ENCODE data around the gene TIMP2. TPM values are rescaled to one million over a fixed set of nuclear protein-coding genes. Genes with fewer than 3 reads are reported as not detected.
A peak's percentile ranks its signal among the peaks of the same experiment; 100 is the strongest.

TIMP2 gene
- total RNA-seq, 1 experiment from 2014 or later = 29.0 TPM

- peaks cover 3% of the 10 kb centered on the region for H4K20me1 ChIP-seq (ENCODE audit: control insufficient read depth, insufficient read depth, insufficient read length)
- Mint-ChIP-seq H3K9me3 (no peaks in the 10 kb centered on the region), H3K4me3 (no peak overlapping the region), H3K4me1 (peaks cover 21 to 38% of the 10 kb centered on the region in 2 experiments), H3K27me3 (ENCODE audit: low read depth) (peaks cover 2% of the 10 kb centered on the region; the same call in 1 of the 2 replicates), H3K27ac (peak overlapping the region in 1 of 3 experiments; percentile 50; a peak in 2 of 7 replicates), H3K36me3 (ENCODE audit: insufficient read depth in 1 of 3, low read depth in 3 of 3) (peaks cover 0 to 1% (median 0%) of the 10 kb centered on the region in 3 experiments; a peak in 2 of 7 replicates)
- H3K23me2 ChIP-seq (ENCODE audit: insufficient read length, low read depth, low read length, poor library complexity, severe bottlenecking) = peaks cover 7% of the 10 kb centered on the region
- TF ChIP-seq, protein P1, sequence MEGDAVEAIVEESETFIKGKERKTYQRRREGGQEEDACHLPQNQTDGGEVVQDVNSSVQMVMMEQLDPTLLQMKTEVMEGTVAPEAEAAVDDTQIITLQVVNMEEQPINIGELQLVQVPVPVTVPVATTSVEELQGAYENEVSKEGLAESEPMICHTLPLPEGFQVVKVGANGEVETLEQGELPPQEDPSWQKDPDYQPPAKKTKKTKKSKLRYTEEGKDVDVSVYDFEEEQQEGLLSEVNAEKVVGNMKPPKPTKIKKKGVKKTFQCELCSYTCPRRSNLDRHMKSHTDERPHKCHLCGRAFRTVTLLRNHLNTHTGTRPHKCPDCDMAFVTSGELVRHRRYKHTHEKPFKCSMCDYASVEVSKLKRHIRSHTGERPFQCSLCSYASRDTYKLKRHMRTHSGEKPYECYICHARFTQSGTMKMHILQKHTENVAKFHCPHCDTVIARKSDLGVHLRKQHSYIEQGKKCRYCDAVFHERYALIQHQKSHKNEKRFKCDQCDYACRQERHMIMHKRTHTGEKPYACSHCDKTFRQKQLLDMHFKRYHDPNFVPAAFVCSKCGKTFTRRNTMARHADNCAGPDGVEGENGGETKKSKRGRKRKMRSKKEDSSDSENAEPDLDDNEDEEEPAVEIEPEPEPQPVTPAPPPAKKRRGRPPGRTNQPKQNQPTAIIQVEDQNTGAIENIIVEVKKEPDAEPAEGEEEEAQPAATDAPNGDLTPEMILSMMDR (conservative IDR thresholded peaks at IDR 0.05) = no peak
- no peak overlapping the region for H3K4me2 ChIP-seq (ENCODE audit: insufficient read depth, insufficient read length, low read length)
- no peaks in the 10 kb centered on the region for H3K27me3 ChIP-seq (ENCODE audit: insufficient read depth, low read length)
- H3K79me2 ChIP-seq (ENCODE audit: insufficient read depth, low read length) = peaks cover 2% of the 10 kb centered on the region; the same call in 1 of the 2 replicates
- H2AK5ac ChIP-seq (ENCODE audit: insufficient read length, low read length) = no peak overlapping the region
- no peak overlapping the region for H3K56ac ChIP-seq (ENCODE audit: insufficient read length, low read depth, low read length)
- H2BK12ac ChIP-seq (ENCODE audit: insufficient read length, low read depth, low read length) = no peak overlapping the region
- no CpG with 5 or more reads among the region's 8 CpGs for WGBS (ENCODE audit: extremely low coverage, insufficient read length, low lambda C conversion rate)
- H3K18ac ChIP-seq (ENCODE audit: insufficient read length, low read depth, low read length) = no peak overlapping the region
- no peak overlapping the region for H2BK120ac ChIP-seq (ENCODE audit: low read depth, low read length, poor library complexity, severe bottlenecking)
- no peak overlapping the region for H3K14ac ChIP-seq (ENCODE audit: insufficient read depth, low read length)
- no peak overlapping the region for H4K5ac ChIP-seq (ENCODE audit: insufficient read length, low read depth, low read length)
- H4K91ac ChIP-seq (ENCODE audit: insufficient read length, low read depth, low read length) = no peak overlapping the region
- H3K9ac ChIP-seq (ENCODE audit: extremely low read depth, insufficient read length, low read length) = no peak overlapping the region
- H2AFZ ChIP-seq (ENCODE audit: low read length) = no peak overlapping the region
- H2BK15ac ChIP-seq (ENCODE audit: low read depth, low read length) = no peak overlapping the region
- H3K79me1 ChIP-seq (ENCODE audit: insufficient read depth, low read depth, low read length, poor library complexity, severe bottlenecking) = peaks cover 4% of the 10 kb centered on the region
- no peak overlapping the region for H4K8ac ChIP-seq (replicated peaks; ENCODE audit: insufficient read length, low read depth, low read length)
- H3K4ac ChIP-seq (ENCODE audit: low read depth, low read length) = no peak overlapping the region
- peaks cover 7% of the 10 kb centered on the region; the same call in 1 of the 2 replicates for H3K4me1 ChIP-seq (ENCODE audit: insufficient read depth, low read length)
- no peaks in the 10 kb centered on the region for H3K9me3 ChIP-seq (ENCODE audit: control insufficient read depth, low read depth, low read length)
- no peak overlapping the region for H2BK20ac ChIP-seq (ENCODE audit: low read depth, low read length, poor library complexity, severe bottlenecking)
- no peak overlapping the region for H3T11ph ChIP-seq (ENCODE audit: low read length)
- no peak for DNase-seq
- H3K23ac ChIP-seq (ENCODE audit: insufficient read length, low read depth, low read length) = no peak overlapping the region
- H2BK5ac ChIP-seq (ENCODE audit: insufficient read length, low read length) = no peak overlapping the region
- no peak overlapping the region for H3K27ac ChIP-seq (ENCODE audit: insufficient read length, low read depth, low read length)
Measured at GRCh38 chr17:78920528-78920927, 4.7 kb downstream of the TIMP2 start.

All from H9 (cell line).